Measurements from ENCODE around the gene E2F2.

E2F2 gene

DNA sequence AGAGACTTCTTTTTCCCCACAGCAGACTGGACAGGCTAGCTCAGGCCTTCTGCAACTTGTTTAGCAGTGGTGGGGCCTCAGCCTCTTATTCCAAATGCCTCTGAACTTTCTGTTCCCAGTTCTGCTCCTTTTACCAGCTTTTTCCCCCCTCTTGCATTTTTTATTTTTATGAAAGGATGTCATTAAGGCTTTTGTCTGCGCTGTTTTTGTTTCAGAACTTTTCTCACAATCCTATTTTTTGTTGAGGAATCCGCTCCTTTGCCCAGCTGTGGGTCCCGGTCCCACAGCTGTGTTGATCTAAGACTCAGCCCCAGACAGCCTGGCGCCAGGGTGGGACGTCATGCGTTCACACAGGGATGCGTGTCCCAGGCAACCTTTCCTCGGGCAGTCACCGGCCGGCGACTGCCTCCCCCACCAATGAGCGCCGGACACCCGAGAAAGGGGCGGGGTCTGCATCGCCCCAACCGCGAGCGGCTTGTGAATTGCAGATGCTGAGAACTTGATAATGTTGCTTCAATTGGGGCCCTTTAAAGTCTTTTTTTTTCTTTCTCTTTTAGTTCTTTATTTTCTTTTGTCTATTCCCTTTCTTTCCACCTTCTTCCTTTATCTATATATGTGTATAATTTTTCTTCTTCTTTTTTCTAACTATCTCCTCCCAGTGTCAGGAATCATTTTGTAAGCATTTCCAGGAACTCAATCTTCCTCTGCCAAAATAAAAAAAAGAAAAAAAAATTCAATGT lies 31.3 kb upstream of the E2F2 start:
- peak; percentile 35 for DNase-seq

DNA sequence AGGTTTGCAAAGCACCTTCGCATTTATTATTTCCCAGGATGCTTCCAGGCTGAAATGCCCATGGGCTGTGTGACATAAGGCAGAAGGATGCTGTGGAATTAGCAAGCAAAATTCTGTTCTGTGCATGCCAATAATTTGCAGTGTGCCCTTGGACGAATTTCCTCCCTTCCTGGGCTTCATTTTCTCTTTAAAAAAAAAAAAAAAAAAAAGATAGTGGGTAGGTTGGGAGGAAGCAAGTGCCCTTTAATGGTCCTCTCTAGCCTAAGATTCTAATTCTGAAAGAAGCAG lies 30.7 kb upstream of the E2F2 start:
- no peak for DNase-seq

DNA sequence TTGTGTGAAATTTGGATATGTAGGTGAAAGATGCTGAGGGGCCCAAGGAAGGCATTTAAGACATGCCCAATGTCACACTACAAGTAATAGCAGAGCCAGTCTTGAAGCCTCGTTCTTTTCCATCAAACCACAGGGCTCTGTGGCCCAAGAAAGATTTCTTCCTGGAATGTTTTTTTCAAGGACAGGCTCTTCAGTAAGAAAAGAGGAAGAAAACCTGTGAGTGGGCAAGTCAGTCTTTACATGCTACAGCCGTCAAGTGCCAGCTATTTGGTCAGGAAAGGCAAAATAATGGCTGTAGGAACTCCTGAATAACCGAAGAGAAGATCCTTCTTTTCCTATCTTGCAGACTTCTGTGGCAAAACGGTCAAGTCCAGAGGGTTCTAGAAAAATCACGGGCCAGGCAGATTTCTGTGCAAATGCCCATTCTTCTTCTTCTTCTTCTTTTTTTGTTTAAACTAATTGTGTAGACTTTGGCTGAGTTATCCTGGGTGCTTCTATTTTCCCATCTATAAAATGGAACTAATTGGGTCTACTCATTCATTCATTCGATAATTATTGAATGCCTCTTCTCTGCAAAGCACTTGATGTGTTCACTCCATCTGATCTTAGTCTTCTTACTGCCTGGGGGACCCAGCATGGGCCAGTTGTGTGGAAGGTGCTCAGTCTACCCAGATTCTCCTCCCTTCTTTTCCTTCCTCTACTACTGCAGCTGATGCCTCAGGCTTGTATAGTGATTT lies 30.2 kb upstream of the E2F2 start:
- DNase-seq, result no peak

GRCh38 chr1:23559985-23560741 lies 29.1 kb upstream of the E2F2 start:
- DNase-seq, result no peak

- DNase-seq, result peak; percentile 92
Observed at GRCh38 chr1:23559136-23559984, 28.3 kb upstream of the E2F2 start, which contains the start of gene ID3. Gene ID3, minus strand, starts transcription at chr1:23559501. Its CDS starts 75 bp downstream, at chr1:23559426.

- peak; percentile 21 for DNase-seq
Observed at GRCh38 chr1:23558872-23559135, 27.8 kb upstream of the E2F2 start.

- peak; percentile 32 for DNase-seq
Observed at GRCh38 chr1:23558140-23558871, 27.3 kb upstream of the E2F2 start.

- no peak for DNase-seq
Observed at GRCh38 chr1:23557471-23558124, 26.6 kb upstream of the E2F2 start.

DNA sequence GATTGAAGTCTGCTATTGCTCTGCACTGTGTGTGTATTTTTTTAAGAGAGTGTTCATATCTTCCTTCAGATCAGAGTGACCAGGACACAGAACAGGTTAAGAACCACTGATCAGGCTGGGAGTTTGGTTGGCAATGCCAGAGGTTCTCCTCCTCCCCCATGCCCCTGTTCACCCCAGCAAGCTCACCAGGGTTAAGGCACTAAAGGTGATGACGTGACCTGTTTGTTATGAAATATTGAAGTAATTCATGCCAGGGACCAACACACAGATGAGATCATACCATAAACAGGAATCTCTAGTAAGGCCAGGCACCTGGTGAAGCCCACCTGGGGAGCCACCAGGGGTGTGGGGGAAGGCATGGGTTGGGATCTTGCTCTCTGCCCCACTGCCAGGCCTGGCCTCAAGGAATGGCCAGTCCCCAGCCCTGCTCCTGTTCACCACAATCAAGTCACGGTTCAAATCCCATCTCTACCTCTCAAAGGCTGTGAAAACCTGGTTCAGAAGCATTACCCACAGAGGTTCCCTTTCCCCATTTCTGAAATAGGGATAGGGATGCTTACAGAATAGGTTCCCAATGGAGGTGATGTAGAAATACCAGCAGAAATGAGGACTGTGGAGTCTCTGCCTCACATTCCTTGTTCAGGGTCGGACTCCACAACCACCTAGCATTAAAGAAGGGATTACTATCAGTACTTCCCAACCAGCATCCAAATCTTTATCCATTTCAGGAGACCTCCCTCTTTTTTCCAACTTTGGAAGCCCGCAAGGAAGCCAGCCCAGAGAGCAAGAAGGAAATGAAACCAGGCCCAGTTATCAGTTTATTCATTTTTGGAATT lies 25.8 kb upstream of the E2F2 start:
- DNase-seq, result no peak

GRCh38 chr1:23555986-23556634 lies 25.1 kb upstream of the E2F2 start:
- DNase-seq, result no peak

DNA sequence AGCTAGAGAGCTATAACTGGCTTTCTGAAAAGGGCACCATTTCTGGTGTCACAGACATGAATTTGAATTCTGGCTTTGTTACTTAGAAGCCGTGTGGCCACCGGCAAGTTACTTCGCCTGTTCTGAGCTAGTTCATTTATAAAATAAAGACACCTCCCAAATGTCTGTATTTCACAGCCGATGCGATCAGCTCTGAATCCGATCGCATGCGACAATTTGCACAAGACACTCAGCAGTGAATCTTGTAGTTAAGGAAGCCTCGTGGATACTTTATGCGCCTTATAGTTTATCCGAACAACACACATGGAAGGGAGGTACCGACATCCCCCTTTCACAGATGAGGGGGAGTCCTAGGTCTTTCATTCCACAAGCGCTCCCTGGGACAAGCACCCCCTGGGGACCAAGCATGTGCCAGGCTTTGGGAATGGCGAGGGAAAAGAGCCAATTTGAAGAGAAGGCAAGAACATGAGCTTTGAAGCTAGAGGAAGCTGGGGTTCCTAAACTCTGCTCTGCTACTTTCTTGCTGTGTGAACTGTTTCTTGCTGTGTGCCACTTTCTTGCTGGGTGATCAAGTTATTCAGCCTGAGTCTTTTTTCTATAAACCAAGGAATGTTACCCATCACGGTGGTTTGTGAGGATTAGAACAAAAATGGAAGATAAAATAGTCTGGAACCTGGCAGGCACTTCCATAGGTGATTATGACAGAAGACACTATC lies 24.4 kb upstream of the E2F2 start:
- no peak for DNase-seq

- peak; percentile 83 for DNase-seq
Observed at GRCh38 chr1:23554481-23555269, 23.6 kb upstream of the E2F2 start.

GRCh38 chr1:23554127-23554480 lies 23.1 kb upstream of the E2F2 start:
- DNase-seq, result no peak

DNA sequence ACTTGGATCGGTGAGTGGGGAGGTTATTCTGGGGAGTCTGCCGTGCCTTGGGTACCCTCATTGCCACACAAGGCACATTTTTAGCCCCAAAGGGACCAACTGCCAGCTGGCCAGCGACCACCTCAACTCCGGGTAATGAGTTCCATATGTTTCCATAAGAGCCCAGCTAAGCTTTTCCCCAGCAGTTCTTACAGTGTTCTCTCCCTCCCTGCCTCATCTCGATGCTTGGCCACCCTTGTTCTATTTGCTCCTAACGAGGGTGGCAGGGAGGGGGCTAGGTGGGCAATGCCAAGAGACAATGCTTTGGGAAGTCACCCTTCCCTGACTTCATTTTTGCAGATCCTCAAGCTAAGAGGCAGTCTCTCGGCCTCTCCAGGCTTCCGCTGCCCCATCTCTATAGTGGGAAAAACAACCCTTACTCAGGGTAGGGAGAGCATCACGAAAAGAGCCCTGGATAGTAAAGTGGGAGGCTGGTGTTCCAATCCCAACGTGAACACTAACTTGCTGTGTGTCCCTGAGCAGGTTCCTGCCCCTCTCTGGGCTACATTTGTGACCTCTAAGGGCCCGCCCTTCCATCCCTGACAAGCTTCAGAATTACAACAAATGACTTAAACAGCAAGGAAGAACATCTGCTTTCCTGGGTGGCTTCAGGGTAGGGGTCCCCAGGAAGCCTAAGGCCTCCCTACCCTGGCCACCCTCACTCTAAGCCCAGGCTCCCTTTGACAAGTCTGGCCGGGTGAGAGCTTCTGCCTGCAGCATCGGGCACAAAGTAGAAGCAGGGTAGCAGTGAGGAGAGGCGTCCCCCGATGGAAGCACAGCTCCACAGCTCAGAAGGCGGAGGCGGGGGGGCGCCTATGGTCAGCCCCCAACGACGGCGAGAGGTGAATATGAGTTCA lies 22.4 kb upstream of the E2F2 start:
- DNase-seq, result no peak

GRCh38 chr1:23551849-23552248 lies 20.8 kb upstream of the E2F2 start:
- no peak for DNase-seq

DNA sequence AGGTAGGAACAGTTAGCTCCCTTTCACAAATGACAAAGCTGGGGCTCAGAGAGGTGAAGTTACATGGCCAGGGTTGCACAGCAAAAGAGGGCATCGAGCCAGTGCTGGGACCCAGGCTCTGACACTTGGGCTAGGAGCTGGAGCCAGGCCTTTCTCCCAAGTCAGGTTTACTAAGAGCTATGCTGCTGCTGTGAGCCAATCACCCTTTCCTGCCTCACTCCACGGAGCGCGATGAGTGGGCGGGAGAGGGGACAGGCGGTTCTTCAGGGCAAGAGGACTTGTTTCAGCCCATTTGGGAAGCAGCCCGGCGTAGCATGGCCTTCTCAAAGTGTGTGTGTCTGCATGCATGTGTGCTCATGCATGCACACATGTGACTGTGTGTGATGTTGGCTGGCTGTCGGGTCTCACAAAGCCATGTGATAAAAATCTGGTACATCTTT lies 17.7 kb upstream of the E2F2 start:
- DNase-seq, result no peak

DNA sequence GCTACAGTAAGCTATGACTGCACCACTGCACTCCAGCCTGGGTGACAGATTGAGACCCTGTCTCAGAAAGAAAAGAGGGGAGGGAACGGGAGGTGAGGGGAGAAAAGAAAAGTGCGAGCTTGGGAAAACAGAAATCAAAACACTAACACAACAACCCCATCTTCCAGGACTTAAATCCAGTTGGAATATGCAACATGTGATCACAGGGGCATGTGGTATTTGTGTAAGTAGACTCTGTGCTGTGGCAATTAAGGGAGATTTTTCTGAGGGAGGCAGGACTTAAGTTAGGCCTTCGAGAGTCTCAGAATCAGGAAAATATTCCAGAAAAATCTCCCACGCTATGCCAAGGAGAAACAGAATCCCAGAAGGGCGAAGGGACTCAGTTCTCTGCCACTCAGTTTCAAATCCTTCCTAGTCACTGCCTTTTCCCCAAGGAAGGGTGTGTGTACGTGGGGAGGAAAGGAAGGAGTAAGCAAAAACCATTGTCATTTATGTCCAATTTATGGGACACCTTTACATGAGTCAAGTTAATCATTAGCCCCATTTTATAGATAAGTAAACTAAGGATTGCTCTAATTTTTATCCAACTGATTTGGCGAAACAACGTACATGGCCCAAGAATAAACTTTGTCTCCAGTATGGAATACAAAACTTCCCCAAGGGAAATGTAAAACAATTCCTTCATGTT lies 16.0 kb upstream of the E2F2 start:
- DNase-seq, result no peak

All from activated CD8-positive, alpha-beta memory T cell treated with anti-CD3 and anti-CD28 coated beads, Interleukin-2, amount 50 U/mL, for 4 hours (primary cell).